ENCODE data around the gene RPS6KA5. TPM values are rescaled to one million over a fixed set of nuclear protein-coding genes. Genes with fewer than 3 reads are reported as not detected.
"Not testable (repeated sequence)": the region's sequence is repeated elsewhere in the genome, so short reads cannot be mapped to it uniquely, and the experiment has no call there.

The RPS6KA5 gene
- total RNA-seq, 1 donor from 2014 or later, result 2.0 TPM

DNA sequence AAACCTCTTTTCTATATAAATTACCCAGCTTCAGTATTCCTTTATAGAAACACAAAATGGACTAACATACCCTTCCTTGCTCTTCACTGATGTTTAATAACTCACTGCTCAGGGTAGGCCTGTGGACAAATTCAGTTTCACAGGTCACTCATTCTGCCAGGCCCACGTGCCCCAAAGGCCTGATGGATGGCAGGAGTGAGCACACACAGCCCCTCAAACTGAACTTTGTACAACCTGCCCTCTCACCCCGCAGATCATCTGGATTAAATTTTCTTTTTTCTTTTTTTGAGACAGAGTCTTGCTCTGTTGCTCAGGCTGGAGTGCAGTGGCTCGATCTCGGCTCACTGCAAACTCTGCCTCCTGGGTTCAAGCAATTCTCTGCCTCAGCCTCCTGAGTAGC, 219.8 kb downstream of the RPS6KA5 start:
- not testable (repeated sequence) for DNase-seq (ENCODE audit: extremely low read depth, low read depth, low spot score)

DNA sequence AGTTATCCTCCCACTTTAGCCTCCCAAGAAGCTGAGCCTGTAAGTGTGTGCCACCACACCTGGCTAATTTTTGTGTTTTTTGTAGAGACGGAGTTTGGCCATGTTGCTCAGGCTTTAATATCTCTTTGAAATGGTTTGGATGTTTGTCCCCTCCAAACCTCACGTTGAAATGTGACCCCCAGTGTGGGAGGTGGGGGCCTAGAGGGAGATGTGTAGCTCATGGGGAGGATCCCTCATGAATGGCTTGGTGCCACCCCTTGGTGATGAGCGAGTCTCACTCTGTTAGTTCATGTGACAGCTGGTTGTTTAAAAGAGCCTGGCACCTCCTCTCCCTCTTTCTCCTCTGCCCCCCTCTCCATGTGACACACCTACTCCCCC, 220.6 kb downstream of the RPS6KA5 start:
- no peak for DNase-seq (ENCODE audit: extremely low read depth, low read depth, low spot score)

DNA sequence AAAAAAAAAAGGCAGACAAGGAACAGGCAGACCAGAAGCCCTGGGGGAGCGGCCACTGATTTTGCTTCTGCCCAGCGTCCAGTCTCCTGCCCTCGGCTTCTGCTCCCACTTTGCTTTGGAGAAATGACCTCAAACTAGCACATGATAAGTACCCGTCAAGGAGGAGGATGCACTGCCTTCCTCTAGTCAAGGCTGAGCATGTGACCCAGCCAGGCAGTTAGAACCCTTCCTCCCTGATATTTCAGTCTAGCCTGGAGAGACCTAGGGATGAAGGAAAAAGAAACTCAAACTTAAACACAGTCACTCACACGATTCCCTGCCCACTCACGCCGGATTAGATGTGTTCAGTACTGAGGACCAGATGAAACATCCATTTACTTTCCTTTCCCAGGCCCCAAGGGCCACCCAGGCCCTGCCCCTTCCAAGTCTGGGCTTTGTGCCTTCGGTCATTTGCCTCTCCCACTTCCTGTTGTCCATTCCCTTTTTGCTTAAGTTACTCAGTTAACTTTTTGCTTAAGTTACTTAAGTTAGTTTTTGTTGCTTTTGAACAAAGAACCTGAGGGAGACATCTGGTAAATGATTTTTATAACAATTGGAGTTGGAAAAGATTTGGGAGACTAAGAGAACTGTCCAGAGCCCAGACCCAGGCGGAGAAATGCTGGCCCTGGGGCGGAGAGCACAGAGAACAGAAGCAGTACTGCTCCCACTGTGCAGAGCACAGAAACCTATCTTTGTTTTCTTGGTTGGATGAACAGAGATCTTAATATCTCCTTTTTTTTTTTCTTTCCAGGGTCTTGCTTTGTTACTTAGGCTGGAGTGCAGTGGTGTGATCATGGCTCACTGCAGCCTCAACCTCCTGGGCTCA, 221.2 kb downstream of the RPS6KA5 start:
- DNase-seq (ENCODE audit: extremely low read depth, low read depth, low spot score), result no peak

DNA sequence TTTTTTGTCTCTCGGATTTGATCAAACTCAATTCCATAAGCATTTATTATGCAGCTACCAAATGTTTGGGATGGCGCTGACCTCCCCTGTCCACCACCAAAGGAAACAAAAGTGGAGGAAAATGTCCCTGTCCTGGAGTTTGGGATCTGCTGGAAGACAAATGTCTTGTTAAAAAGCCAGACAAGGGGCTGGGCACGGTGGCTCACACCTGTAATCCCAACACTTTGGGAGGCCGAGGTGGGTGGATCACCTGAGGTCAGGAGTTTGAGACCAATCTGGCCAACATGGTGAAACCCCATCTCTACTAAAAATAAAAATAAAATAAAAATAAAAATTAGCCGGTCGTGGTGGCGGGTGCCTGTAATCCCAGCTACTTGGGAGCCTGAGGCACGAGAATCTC, 221.9 kb downstream of the RPS6KA5 start:
- DNase-seq (ENCODE audit: extremely low read depth, low read depth, low spot score), result not testable (repeated sequence)

DNA sequence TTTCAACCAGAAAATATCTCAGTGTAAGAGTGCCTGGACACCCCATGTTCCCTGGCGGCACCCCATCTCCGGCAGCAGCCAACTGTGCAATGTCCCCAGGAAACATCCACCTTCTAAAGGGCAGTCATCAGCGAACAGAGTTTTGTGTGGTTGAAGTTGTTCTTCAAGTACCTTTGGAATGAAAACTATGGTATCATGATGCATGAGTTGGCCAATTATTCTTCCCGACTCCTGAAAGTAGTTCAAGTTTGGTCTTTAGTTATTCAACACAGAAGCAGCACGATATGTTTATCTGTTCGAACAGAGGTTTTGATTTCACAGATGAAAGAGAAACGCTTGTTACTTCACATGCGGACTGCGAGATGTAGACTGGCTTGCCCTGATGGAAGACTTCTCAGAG, 223.1 kb downstream of the RPS6KA5 start:
- DNase-seq (ENCODE audit: extremely low read depth, low read depth, low spot score), result no peak

DNA sequence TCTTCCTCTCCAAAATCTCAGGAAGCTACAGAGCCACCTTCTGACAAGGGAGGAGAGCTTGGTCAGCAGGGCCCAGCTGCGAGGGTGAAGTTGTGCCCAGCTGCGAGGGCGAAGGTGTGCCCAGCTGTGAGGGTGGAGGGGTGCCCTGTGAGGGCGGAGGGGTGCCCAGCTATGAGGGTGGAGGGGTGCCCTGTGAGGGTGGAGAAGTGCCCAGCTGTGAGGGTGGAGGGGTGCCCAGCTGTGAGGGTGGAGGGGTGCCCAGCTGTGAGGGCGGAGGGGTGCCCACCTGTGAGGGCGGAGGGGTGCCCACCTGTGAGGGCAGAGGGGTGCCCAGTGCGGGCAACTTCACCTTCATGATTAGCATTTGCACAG, 223.8 kb downstream of the RPS6KA5 start:
- DNase-seq (ENCODE audit: extremely low read depth, low read depth, low spot score), result no peak

DNA sequence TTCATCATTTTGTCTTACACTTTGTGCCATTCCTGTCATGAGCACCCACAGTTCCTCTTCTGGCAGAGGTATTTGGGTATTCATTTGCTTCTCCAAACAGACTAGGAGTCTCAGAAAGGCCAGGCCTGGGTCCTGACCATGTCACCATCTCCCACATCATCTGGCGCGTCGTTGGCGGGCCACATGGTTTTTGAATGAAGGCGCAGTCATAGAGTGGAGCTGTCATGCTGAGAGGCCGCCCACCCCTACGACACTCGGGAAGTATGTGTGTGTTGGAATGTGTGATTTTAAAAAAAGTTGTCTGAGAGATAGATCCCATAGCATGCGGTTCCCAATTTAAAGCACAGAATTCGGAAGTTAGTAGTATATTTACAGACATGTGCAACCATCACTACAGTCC, 228.6 kb downstream of the RPS6KA5 start:
- DNase-seq (ENCODE audit: extremely low read depth, low read depth, low spot score), result no peak

DNA sequence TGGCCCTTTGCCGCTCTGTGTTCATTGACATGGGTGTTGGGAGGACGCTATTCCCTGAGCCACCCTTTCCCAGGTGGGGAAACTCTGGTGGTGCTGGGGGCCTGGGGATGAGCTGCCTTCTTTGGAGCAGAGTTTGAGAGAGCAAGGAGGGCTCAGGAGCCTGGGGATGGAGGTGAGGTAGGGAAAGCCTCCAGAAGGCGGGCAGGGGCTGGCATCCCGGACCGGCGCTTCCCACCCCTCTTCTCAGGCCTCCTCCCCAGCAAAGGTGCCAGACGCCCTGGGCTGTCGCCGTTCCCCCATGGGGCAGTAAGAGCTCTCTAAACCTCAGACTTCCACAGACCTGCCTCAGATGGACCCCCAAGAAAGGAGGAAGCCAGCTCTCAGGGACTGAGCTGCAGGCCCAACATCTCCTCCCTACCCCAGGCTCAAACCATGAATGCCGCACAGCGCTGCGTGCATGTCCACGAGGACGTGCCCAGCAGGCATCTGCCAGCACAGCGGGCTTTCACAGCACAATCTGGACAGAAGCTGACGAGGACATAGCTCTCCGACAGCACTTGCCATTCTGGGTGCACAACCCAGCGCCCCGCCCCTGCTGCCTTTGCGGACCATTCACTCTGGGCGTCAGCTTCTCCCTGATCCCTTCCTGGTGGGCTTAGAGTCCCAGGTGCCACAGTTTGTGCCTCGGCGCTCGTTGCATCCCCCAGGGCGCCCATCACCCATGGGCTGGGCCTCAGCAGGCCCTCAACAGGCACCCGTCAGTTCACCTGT, 229.3 kb downstream of the RPS6KA5 start:
- no peak for DNase-seq (ENCODE audit: extremely low read depth, low read depth, low spot score)

DNA sequence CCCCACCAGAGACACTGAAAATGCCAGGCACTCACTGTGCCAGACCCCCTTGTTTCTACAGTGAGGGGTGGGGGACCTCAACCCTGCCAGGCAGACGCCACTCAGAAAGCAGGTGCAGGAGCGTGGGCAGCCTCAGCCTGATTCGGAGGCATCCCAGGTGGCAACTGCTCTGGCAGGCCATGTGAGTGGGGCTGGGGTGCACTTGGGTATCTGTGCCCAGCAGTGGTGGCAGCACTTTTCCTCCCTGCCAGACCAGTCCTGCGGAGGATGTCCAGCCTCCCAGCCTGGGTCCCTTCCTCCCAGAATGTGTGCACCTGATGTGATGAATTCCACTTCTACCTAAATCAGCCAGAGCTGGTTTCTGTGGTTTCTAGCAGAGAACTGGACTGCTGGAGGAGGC, 230.8 kb downstream of the RPS6KA5 start:
- DNase-seq (ENCODE audit: extremely low read depth, low read depth, low spot score), result no peak

DNA sequence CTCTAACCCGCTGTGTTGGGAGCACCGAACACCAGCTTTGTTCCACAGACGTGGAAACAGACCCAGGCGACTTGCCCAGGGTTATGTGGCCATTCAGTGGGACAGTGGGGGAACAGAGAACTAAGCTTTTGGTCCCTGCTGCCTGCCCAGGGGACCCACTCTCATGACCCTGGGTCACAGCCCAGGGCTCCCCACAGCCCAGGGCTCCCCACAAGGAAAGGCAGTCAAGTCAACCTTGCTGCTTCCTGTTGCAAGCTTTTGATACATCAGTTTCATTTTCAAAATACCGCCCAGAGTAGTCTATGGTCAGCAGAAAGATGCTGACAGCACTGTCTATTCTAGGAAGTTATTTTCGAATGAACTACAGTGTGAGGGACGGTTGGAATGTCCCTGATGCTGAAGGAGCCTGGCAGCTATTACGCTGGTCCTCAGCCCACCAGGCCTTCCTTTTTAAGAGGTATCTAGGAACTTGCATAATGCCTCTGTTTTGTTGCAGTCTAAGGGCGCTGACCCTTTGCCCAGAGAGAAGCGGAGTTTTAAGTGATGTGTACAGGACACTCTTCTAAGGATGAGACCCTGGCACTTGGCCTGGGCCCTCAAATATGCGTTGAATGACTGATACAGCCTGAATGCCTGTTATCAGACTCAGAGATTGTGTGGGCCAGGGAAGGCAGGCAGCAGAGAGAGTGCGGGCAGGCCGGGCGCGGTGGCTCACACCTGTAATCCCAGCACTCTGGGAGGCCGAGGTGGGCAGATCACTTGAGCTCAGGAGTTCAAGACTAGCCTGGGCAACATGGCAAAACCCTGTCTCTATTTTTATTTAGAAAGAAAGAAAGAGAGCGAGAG, 231.6 kb downstream of the RPS6KA5 start:
- no peak for DNase-seq (ENCODE audit: extremely low read depth, low read depth, low spot score)

DNA sequence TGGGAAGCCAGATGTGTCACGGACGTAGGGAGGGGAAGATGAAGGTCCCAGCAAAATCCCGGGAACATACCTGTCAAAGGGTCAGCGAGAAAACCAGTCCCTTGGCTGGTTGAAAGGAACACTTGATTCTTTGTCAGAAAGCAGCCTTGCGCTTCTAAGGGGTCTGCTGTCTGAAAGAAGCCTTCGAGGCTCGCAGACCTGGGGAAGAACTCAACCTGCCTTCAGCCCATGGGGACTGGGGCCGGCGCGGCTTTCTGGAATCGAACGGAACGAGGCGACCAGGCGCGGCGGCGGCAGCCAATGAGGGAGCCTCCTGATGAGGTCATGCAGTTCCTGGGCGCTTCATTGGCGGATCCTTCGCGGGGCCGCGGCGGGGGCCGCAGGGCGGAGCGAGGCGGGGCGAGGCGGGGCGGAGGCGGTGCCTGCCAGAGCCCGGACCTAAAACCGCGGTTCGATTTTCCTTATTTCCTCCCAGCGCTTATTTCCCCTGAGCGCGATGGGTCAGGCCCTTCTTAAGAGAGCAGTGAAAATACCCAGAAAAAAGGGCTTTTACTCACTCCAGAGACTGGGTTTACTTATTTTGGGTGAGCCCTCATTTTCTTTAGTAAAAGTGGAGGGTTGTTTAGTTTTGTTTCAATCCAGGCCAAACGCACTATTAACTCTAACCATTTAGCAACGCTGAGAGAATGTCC, 232.4 kb downstream of the RPS6KA5 start:
- no peak for DNase-seq (ENCODE audit: extremely low read depth, low read depth, low spot score)

DNA sequence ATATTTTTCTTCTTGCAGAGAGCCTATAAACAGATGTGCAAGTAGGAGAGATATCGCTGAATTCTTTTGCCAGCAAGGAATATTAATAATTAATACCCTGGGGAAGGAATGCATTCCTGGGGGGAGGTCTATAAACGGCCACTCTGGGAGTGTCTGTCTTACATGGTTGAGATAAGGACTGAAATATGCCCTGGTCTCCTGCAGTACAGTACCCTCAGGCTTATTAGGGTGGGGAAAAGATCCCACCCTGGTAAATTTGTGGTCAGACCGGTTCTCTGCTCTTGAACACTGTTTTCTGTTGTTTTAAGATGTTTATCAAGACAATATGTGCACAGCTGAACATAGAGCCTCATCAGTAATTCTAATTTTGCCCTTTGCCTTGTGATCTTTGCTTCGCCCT, 236.9 kb downstream of the RPS6KA5 start:
- DNase-seq (ENCODE audit: extremely low read depth, low read depth, low spot score), result not testable (repeated sequence)

DNA sequence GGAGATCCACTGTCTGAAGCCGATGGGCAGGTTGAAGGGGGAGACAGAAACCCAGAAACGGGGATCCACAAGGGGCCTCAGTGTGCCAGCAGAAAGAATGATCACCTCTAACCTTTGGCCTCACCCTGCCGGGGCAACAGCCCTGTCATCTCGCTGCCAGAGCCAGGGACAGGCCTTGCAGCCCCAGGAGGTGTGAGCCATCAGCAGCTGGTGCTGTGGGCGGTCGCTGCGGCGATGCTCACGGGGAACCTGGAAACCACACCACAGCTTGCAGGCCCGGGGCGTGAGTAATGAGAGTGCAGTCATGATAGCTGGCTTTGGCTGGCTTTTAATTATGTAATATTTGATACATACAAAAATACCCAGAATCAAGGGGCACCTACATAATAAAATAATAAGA, 239.5 kb downstream of the RPS6KA5 start:
- no peak for DNase-seq (ENCODE audit: extremely low read depth, low read depth, low spot score)

DNA sequence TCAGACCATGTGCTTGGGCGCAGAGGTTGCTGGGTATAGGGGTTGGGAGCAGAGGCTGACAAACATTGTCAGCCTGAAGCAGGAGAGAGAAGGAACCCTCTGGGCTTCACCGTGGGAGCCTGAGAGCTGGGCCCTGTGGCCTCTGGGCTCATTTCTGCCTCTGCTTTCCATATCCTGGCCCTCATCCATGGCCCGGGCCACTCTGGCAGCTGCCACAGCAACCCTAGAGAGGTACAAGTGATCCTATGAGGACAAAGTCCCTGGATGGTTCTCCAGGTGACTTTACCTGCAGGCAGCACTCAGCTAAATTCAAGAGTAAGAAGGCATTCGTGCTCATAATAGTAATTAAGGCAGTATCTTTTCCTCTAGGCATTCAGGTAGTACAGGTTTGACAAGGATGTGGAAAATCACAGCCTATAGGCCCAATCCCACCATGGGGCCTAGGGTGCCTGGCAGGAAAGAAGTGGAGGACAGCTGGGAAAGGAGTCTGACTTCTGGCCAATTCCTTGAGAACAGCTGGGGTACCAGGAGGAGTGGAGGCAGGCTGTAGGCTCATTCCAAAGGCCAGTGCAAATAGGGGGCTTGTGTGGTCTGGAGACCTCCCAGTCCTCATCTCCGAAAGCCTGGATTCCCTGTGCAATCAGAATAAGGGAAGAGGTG, 240.6 kb downstream of the RPS6KA5 start:
- DNase-seq (ENCODE audit: extremely low read depth, low read depth, low spot score), result no peak

DNA sequence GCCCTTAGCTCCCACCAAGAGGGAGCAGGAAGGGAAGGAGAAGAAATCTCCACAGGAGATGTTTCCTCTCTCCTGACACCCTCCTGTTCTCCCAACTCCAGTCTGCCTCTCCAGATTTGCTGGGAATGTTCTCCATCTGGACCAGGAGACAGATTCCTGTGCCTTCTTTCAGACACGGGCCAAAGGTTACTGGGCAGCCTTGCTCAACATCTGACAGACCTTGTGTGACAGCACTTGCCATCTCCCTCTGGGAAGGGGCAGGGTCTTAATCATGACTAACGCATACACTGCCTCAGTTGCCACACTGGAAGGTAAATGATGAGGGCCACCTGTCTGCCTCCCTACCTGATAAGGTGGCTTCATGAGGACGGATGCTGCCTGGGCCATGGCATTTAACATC, 241.7 kb downstream of the RPS6KA5 start:
- DNase-seq (ENCODE audit: extremely low read depth, low read depth, low spot score), result no peak

DNA sequence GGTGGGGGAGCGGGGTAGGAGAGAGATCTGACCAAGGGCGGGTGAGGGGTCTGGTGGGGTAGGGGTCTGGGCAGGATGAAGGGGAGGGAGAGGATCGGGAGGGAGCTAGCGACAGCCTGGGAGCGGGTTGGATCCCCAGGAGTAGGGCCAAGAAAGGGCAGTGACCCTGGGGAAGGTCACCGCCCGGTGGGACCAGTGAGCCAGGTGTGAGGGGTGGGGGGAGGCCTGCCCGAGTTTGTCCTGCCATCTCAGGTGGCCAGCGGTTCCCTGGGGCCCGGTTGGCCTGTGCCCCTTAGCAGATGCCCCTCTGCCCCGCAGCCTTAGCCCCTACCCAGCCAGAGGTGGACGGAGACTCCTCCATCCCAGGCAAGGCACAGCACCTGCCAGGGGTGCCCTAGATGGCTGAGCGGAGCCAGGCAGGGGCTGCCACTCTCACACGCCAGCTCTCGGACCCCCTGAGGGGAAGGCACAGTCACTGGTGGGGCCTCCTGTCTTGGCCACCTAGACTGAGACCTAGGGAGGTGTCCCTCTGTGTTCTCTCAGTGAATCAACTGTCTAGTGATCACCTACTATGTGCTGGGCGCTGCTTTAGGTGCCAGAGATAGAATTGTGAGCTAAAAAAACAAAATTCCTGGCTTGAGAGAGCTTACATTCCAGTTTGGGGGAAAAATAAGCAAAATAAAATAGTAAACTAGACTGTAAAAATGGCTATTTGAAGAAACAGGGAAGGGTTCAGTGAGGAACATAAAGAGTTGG, 243.6 kb downstream of the RPS6KA5 start:
- no peak for DNase-seq (ENCODE audit: extremely low read depth, low read depth, low spot score)

DNA sequence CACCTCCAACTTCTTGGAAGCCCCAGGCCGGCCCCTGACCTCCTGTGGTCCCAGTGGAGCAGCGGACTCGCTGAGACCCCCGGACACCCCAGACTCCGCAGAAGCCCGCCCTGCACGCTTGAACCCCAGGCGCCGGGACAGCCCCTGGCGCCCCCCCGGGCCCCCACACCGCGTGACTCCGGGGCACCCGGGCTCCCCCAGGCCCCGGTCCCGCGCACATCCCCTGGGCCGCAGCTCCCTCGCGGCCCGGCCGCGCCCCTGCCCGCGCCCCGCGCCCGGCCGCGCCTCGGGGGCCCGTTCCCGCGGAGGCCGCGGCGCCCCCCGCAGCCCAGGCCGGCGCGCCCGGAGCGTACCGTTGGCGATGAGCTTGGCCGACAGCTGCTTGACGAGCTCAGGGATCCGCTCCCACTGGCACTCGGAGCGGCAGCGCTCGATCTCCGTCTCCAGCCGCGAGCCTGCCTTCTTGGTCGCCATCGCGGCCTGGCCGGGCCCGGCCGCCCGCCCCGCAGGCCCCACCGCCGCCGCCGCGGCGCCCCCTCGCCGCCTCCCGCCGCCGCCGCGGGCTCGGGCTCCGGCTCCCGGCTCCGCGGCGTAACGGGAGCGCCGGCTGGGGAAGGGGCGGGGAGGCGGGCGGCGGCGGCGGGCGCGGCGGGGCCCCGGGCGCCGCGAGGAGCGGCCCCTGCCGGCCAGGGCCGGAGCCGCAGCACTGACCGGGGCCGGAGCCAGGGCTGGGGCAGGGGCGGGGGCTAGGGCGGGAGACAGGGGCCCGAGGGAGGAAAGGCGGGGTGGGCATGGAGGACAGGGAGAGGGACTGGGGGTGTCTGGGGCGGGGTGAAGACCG, 244.4 kb downstream of the RPS6KA5 start, which contains the start of gene TTC7B:
Gene TTC7B (minus strand): TSS at position 609 of the 841 bp plus-strand sequence. CDS start 135 bp downstream, at position 474.
- no peak for DNase-seq (ENCODE audit: extremely low read depth, low read depth, low spot score)

DNA sequence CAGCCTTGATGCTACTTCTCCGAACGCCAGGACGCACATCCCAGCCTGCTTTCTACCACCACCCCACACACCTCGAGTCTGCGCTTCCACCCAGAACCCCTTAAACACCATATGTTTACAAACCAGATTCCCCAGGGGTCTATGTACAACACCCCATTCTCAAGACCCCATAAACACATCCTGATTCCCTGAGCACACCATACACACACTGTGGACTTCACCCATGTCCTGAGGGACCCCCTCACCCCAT, 244.9 kb downstream of the RPS6KA5 start:
- DNase-seq (ENCODE audit: extremely low read depth, low read depth, low spot score), result no peak
